Measurements from ENCODE around the gene SPON1. TPM values are rescaled to one million over a fixed set of nuclear protein-coding genes. Genes with fewer than 3 reads are reported as not detected.
"Not testable (repeated sequence)": the region's sequence is repeated elsewhere in the genome, so short reads cannot be mapped to it uniquely, and the experiment has no call there.

Gene SPON1
- total RNA-seq, 1 donor from 2014 or later: 1.1 TPM

DNA sequence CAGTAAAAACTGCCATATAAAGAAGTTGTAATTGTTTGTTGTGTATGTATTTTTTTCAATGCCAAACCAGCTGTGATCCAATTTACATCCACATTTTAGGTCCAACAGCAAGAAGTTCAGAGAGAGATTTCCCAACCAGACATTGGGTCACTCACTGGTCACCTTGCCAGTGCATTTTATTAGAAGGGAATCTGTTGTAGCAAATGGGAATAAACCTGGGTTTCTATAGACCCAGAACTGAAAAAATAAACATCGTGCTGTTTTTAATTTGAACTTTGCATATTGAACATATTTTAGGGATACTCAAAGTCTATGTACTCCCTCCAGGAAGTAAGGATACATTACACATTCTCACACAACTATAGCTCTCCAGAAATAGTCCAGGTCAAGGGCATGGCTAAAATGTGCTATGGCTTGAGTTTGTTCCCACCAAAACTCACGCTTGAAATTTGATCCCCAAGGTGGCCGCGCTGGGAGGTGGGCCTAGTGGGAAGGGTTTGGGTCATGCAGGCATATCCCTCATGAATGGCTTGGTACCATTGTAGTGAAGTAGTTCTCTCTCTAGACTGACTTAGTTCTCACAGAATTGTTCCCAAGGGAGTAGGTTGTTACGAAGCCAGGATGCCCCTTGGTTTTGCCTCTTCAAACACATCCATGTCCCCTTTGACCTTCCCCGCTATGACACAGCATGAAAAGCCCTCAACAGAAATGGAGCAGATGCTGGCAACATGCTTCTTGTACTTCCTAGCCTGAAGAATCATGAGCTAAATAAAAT lies 305.5 kb downstream of the SPON1 start:
- intact Hi-C loops (cut with micrococcal nuclease): no loop called here

DNA sequence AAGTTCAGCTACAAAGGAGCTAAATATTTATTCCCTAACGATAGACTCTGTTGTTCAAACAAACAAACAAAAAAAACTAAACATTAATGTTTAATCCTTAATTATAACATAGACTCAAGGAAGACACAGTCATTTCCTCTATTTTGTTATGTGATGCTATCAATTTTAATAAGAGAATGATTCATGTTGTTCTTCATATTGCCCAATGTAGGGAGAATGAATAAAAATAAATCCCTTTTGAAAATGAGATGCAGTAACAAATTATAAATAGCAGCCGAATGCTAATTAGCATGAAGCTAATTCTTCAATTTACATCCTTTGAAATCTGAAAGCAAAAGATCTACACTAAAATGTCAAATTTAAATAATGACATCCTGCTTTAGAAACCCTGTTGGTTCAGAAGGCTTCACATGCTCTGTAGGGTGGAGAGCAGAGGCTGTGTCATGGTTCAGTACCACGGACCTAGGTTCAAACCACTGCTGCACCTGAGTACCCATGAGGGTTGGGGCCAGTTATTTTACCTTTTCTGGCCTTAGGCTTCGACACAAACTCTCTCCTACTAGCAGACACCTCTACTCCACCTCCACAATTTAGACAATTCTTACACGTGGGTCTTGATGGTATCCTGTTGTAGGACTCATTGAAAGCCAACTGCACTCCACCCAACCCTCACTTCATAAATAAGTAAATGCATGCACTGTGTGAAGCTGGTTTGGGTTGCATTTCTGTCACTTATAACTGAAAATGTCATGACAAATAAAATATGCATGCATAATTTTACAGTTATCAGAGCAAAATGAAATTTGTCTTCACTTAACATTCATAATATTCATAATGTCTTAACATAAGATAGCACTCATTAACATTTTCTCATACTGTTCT lies 307.4 kb downstream of the SPON1 start:
- intact Hi-C loops (cut with micrococcal nuclease): no loop called here

DNA sequence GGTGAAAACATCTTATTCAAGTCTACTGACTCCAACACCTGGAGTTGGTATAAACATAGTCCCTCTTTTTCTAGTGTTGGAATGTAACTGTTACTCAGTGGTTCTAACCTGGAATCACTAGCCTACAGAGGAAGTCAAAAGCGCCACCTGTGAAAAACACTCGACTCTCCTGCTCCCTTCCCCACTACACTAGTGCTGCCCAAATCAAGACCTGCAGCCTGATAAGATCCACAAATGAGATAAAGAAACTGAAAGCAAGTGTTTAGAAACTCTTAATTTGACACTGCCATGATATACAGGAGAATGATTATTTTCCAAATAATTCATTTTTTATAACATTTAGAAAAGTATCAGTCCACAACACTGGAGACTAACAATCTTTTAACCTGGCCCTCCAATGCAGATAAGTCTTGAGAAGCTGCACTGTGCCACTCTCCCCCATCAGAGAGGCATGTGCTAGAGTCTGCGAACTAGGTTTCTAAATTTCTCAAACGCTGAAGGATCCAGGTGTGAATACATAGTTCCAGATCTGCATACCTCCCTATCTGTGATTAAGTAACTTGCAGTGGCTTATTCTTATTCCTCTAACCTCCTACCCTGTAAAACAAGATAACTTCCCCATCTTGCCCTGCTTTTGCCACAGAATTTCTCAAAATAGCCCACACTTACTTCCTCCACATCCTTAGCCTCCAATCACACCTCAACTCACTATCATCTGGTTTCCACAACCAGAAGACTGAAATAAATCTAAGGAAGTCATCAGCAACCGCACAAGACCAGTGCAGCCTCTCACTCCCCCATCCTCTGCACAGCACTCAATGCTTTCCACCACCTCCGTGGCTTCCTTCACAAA lies 308.4 kb downstream of the SPON1 start:
- intact Hi-C loops (cut with micrococcal nuclease): no loop called here

DNA sequence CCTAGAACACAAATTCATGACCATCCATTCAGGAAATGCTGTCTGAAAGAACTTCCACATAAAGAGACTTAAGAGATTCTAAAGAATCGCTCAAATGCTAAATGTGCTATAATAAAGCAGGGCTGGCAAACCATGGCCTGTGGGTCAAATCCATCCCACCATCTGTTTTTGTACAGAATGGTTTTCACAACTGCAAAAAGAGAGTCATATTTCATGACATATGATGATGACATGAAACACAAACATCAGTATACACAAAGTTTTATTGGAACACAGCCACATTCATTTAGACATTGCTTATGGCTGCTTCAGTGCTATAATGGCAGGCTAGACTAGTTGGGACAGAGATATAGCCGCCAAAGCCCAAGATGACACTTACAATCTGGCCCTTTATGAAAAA lies 311.4 kb downstream of the SPON1 start:
- intact Hi-C loops (cut with micrococcal nuclease): no loop called here

DNA sequence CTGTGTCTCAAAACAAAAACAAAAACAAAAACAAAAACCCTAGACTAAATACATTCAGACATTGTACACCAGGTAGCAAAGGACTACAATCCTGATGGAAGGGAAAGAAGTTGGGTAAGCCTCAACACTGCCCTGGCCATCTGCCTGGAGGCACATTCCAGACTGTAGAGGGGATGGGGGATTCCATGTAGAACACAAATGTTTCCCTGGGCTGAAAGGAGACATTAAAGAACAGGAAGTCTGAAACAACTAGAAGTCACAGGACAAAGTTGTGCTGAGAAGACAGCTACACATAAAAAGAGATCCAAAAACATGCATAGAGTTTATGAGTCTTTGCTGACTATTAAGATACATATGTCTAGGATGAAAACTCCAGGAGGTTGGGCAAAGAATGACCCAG lies 312.6 kb downstream of the SPON1 start:
- intact Hi-C loops (cut with micrococcal nuclease): no loop called here

DNA sequence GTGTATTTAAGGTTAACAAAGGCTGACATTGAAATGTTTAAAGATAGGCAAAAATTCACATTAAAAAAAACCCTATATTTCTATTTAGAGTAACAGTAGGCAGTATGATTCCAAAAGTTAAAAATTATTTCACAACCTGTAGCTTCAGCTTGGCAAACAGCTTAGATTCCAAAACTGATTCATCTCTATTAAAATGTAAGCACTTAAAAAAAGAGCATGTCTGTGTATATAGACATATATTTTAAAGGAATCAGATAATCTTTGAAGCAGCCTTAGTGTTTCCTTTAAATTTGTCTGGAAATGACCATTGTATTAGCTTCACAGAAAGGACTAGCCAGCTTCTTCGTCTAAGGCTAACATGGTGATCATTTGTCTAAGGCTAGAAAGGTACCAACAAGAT lies 316.3 kb downstream of the SPON1 start:
- intact Hi-C loops (cut with micrococcal nuclease): not testable (repeated sequence)

DNA sequence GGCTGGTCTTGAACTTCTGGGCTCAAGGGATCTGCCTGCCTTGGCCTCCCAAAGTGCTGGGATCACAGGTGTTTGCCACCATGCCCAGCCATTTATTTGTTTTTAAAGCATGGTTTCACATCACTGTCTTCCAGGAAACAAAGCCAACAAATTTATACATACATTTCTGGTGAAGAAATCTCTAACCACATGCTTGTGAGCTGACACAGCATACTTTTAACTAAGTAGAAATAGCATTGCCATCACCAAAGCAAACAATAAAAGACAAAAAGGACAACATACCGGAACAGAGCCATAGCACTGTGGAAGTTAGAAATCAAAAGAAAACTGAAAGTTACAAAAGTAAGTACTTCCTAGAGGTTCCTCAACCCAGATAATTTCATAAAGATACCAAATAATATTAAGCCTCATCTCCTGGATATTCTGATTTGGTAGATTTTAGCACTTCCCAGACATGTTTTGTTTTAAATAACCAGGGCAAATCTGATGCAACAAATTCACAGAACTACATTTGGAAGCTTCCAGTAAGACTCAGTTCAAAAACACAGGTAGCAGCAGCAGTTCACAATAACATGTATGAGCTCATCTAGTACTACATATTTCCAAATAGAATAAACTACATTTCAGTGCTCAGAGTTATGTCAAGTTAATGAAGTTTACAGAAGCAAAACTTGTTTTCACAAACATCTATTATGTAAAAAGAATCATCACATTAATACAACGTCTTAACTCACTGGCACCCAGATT lies 325.8 kb downstream of the SPON1 start:
- intact Hi-C loops (cut with micrococcal nuclease): no loop called here

DNA sequence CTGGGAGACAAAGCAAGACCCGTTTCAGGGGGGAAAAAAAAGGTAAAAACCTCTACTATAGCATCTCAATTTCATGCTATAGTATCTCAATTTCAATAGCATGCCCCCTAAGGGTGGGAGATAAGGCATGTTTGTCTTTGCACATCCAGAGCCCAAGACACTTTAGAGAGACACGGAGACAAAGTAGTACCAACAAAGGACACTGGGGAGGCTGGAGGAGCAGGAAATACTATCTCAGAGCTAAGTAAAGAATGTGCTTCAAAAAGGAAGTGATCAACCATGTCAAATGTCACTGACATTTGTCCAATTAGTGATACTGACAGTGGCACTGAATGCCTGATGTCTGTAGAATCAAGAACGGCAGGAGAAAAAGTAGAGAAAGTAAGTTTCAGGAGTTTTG lies 327.9 kb downstream of the SPON1 start:
- intact Hi-C loops (cut with micrococcal nuclease): no loop called here

DNA sequence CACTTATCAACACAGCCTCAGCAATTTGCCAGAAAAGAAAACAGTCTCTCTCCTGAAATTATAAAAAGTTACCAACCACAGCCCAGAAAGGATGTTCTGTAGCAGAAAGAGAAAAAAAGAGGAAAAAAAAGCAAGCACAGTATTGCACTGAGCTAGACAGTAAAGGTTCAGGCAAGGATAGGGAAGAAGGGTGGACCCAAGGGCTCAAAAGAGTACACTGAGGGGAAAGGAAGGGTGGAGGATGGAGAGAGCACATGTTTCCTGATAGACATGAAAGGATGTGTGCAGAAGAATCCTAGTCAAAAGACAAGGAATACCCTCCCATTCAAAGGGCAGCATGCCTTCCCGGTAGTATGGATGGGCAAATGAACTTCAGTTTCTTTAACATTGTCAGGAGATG lies 337.4 kb downstream of the SPON1 start:
- intact Hi-C loops (cut with micrococcal nuclease): loop anchor here (2.0 to 10.0 kb wide), 3 partner anchors 55 to 155 kb away; partner anchors contain the start of gene RRAS2

DNA sequence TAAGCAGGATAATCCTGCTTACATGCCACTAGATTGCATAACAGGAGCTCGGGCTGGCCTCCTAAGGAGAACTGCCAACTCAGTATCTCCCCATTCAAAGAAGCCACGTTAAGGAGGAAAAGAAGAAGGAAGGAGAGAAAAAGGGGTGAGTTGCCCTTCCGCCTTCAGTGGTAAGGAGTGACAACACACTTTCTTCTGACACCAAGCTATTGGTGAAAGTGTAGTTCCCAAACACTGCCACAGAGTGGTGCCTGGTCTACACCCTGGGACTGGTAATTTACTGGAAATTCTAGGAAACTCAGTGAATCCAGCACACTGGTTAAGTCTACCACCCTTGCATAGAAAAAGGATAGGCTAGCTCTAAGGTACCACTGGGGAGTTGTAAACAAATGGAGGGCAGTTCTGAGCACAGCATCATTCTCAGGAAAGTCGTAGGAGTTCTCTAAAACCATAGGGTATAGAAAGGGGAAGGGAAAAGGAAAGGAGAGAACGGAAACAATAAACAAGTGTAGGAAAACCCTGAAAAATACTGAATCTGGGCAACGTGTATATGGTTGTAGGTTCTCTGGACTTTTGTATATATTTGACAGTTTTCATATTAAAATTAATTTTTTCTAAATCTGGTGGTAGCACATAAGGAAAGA lies 338.3 kb downstream of the SPON1 start:
- intact Hi-C loops (cut with micrococcal nuclease): loop anchor here (2.0 to 10.0 kb wide), 3 partner anchors 54 to 154 kb away; partner anchors contain the start of gene RRAS2

DNA sequence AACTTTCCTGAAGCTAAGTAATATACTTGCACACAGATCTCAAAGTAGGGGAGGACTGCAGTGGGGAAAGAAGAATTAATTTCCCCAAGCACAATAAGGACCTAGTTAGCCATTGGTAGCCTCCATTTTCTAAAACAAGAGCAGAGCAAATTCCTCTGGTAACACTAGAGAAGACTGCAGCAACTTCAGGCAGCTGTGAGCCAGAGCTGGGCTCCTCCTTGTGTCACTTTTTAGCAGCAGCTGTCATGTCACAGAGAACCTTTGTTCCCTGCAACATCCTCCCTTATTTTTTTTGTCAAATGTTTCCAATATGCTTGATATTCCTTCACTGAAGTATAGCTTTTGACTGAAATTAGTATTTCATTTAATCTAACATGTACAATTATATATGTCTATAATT lies 342.1 kb downstream of the SPON1 start:
- intact Hi-C loops (cut with micrococcal nuclease): loop anchor here (10.0 kb wide), 1 partner anchor 50 kb away; the partner anchor contains the start of gene RRAS2

DNA sequence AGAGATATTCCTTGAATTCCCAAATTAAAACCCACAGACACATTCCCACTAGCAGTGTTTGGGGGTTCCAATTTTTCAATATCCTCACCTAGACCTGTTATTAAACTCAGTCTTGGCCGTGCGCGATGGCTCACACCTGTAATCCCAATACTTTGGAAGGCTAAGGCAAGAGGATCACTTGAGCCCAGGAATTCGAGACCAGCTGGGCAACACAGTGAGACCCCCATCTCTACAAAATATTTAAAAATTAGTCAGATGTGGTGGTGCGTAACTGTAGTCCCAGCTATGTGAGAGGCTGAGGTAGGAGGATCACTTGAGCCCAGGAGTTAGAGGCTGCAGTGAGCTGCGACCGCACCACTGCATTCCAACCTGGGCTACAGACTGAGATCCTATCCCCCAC lies 343.1 kb downstream of the SPON1 start:
- intact Hi-C loops (cut with micrococcal nuclease): loop anchor here (10.0 kb wide), 1 partner anchor 49 kb away; the partner anchor contains the start of gene RRAS2

DNA sequence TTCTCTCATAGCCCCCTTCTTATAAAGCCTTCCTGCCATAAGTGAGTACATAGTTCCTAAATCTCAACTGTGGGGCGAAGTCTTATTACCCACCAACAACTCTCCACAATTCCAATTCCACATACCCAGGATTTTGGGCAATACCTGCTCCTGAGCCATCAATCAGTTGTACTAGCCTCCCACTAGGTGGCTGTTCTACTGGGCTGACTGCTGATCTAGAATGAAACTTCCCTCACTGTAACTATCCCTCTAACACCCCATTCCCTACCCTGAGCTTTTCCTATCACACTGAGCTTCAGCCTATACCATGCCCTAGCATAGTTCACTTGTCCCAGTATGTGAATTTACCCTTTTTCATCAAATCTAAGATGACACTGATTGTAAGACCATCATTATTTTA lies 344.0 kb downstream of the SPON1 start:
- intact Hi-C loops (cut with micrococcal nuclease): loop anchor here (10.0 kb wide), 1 partner anchor 48 kb away; the partner anchor contains the start of gene RRAS2

DNA sequence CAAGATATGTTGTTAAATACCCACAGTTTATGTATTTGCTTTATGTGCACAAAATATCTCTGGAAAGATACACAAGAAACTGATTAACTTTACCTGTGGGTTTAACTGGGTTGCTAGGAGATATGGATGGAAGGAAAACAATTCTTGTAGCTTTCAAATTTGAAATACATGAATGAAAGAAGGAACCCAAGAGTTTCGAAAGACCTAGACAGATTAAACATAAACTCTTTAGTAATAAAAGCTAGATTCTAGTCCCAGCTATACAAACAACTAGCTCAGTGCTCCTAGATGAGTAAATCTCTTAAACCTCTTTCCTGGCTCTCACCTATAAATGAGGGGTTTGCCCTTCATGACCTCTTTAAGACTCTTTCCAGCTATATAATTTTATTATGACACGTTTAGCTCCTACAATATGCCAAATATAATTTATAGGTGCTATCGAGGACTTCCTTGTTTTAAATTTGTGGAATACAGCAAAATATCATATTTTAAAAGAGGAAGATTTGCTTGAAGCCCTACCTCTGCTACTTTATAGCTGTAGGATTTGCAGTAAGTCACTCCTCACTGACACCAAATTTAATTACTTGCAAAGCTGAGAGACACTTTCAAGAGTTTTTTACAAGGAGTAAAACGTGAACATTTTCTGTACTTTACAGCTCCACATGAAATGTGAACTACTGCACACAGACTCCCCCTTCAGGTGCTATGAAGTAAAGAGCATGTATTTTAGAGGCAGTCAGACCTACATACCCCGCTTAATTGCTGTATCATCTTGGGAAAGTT lies 345.8 kb downstream of the SPON1 start:
- intact Hi-C loops (cut with micrococcal nuclease): loop anchor here (10.0 kb wide), 1 partner anchor 46 kb away; the partner anchor contains the start of gene RRAS2

DNA sequence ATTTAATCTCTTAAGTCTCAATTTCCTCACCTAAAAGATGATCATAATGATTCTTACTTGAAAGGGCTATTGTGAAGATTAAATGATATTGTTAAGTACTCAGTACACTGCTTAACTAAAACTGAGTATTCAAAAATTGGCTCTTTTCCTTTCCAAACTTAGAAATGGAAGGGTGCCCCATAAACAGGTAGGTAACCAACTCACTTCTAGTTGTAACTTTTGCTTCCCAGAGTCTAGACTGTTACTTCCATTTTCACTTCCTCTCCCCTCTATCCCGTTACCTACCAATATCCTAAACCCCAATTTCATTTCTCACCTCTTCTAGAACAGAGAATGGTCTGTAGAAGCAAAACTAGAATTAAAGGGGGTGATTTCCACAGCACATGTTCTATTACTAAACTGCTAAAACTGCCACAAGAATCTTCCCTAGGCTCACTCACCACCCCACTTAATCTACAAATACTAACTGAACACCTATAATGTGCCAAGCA lies 346.4 kb downstream of the SPON1 start:
- intact Hi-C loops (cut with micrococcal nuclease): loop anchor here (10.0 kb wide), 1 partner anchor 46 kb away; the partner anchor contains the start of gene RRAS2

DNA sequence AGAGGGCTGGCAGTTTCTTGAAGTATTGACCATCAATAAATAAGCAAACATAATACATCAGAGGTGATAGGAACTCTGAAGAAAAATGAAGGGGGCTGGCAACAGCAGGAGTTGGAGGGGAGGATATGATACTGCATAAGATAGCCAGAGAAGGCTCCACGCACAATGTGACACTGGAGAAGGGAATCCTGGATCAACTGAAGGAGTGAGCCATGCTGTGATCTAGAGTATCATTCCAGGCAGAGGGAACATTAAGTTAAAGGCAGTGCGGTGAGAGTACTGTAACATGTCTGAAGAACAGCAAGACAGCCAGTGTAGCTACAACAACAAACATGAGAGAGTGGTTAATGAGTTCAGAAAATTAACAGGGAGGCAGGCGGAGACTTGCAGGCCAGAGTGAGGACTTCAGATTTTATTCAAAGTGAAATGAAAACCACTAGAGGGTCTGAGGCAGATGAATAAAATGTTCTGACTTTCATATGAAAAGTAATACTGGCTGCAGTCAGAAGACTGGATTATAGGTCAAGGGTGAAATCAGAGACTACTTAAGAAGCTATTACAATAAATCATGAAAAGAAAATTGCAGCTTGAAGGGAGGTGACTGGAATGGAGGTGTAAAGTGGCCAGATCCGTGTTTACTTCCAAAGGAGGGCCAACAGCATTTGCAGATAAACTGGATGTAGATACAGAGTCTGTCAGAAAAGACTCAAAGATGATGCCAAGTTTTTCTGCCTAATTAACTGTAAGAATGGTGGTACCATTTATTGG lies 347.1 kb downstream of the SPON1 start:
- intact Hi-C loops (cut with micrococcal nuclease): loop anchor here (10.0 kb wide), 1 partner anchor 45 kb away; the partner anchor contains the start of gene RRAS2

DNA sequence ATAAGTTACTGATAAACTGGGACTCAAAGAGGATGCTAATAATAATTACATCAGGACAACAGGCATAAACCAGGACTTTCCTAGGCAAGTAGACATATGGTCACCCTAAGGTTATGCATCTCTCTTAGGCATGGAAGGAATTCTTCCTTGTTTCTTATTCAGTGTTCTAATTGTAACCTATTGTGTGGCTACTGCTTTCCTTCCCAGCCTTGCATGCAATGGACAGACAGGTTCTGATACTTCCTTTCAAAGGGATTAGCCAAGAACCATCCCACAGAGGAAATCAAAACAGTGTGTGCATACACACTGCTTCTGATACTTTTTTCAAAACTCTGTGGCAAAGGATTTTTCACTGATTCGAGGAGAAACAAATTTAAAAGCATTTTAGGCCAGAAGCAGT lies 348.2 kb downstream of the SPON1 start:
- intact Hi-C loops (cut with micrococcal nuclease): no loop called here
